Measurements from ENCODE around the gene GPC4.

DNA sequence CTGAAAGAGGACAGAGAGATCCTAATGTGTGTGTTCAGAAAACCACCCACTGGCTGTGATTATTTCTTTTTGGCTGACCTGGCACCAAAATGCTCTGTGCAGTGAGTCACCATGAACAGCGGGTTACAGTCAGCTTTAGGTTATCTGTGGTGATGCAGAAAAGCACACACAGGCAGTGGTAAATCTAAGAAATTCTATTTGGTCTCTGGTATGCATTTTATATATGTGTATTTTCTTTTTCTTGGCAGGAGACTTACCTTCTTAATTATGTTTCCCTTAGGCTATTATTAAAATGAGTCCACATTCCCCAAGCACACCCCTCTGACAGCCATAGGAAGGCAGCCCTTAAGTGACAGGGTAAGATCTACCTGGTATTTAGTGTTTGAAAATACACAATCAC lies 118.0 kb downstream of the GPC4 start:
- TF ChIP-seq POLR2A (IDR thresholded peaks at IDR 0.05): no peak
- TF ChIP-seq, protein P1, sequence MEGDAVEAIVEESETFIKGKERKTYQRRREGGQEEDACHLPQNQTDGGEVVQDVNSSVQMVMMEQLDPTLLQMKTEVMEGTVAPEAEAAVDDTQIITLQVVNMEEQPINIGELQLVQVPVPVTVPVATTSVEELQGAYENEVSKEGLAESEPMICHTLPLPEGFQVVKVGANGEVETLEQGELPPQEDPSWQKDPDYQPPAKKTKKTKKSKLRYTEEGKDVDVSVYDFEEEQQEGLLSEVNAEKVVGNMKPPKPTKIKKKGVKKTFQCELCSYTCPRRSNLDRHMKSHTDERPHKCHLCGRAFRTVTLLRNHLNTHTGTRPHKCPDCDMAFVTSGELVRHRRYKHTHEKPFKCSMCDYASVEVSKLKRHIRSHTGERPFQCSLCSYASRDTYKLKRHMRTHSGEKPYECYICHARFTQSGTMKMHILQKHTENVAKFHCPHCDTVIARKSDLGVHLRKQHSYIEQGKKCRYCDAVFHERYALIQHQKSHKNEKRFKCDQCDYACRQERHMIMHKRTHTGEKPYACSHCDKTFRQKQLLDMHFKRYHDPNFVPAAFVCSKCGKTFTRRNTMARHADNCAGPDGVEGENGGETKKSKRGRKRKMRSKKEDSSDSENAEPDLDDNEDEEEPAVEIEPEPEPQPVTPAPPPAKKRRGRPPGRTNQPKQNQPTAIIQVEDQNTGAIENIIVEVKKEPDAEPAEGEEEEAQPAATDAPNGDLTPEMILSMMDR (IDR thresholded peaks at IDR 0.05): no peak
